HUES6 (cell line): ENCODE data around the gene IPO4.

Source experiments
- H3K27ac ChIP-seq: 2 replicates; pipeline ENCODE4 v1.7.0; 2013; ENCODE audit warnings: low read depth, mild to moderate bottlenecking, low read length, inconsistent platforms
- H3K27me3 ChIP-seq: 2 replicates; pipeline ENCODE4 v1.6.1; 2013; ENCODE audit warnings: low read length; ENCODE audit not compliant: control insufficient read depth, insufficient read depth
- H3K36me3 ChIP-seq: 2 replicates; pipeline ENCODE4 v1.6.1; 2013; ENCODE audit warnings: low read length; ENCODE audit not compliant: control insufficient read depth, insufficient read depth
- H3K4me1 ChIP-seq: 2 replicates; pipeline ENCODE4 v1.6.1; 2013; ENCODE audit warnings: low read length; ENCODE audit not compliant: control insufficient read depth, insufficient read depth
- H3K4me3 ChIP-seq: 2 replicates; pipeline ENCODE4 v1.5.1; 2013; ENCODE audit warnings: low read depth, low read length
- H3K9ac ChIP-seq: one replicate; pipeline ENCODE4 v1.6.1; 2013; ENCODE audit warnings: mild to moderate bottlenecking, low read length
- H3K9me3 ChIP-seq: 2 replicates; pipeline ENCODE4 v1.6.1; 2013; ENCODE audit warnings: low read depth, low read length; ENCODE audit not compliant: control insufficient read depth, insufficient read depth

Gene IPO4

DNA sequence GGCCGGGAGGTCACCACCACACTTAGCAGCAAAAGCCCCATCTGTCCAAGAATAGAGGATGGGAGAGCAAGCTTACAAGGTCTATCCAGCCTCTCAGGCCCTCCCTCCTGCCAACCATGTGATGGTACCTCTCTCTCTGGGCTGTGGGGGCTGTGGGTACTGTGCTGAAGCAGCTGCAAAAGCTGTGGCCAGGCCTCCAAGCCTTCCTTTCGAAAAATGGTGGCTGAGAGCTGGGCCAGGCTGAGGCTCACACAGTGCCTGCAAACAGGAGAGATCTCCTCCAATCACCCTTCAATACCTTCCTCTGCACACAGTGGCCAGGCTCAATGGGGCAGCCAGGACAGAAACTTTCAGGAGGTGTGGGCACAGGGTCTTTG lies 1.1 kb downstream of the IPO4 start:
- H3K27me3 ChIP-seq, result no peaks in the 10 kb centered on the region
- no peak overlapping the region for H3K9ac ChIP-seq
- H3K4me1 ChIP-seq, result peaks cover 5% of the 10 kb centered on the region; the same call in 1 of the 2 replicates
- H3K36me3 ChIP-seq, result peaks cover 69% of the 10 kb centered on the region
- peak overlapping the region; percentile 86 for H3K4me3 ChIP-seq
- no peak overlapping the region for H3K27ac ChIP-seq
- no peaks in the 10 kb centered on the region for H3K9me3 ChIP-seq

DNA sequence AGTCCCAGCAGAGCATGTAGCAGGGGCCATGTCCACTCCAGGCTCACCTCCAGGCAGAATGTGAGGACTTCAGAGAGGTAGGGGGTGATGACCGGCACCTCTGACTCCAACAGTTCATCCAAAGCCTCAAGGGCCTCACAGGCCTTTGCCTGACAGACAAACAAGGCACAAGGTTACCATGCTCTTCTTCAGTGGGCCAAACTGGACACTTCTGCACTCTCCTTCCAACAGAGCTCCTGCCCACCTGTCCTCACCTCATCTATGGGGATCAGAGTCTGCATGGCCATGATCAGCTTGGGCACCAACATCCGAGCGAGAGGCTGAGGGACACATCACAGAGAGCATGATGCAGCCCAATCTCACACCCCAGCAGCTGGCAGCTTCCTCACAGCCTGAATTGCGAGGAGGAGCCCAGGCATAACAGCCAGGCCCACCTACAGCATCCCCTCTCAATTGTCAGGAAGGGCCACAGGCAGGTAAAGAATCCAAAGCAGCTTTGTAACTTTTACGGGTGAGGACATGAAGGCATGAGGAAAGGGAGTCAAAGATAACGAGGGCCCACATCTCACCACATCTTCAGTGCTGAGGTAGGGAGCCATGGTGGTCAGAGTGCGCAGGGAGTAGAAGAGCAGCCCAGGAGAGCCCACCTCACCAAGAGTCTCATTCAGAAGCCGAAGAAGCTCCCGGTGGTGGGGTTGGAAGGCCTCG lies 1.6 kb downstream of the IPO4 start:
- Histone ChIP-seq H3K9ac (no peak overlapping the region), H3K4me3 (no peak overlapping the region), H3K9me3 (no peaks in the 10 kb centered on the region)

DNA sequence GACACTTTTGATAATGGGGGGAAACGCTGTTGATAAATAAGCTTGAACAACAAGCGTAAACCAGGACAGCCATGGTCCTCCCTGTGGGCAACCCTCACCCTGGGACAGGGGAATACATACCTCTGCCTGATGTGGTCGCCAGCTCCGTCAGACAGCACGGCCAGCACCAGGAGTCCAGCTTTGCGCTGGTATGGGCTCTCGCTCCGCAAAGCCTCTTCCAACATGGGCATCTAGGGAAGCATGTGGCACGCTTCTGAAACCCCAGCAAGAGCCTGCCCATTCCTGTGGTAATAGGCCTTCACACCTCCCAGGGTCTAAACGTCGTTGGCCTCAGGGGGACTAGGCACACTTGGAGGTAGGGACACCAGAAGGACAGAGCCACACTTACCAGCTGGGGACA lies 2.9 kb downstream of the IPO4 start:
- Histone ChIP-seq H3K4me1 (peaks cover 5% of the 10 kb centered on the region; the same call in 1 of the 2 replicates), H3K36me3 (peaks cover 78% of the 10 kb centered on the region), H3K27me3 (no peaks in the 10 kb centered on the region), H3K27ac (no peak overlapping the region), H3K9me3 (no peaks in the 10 kb centered on the region), H3K4me3 (no peak overlapping the region), H3K9ac (no peak overlapping the region)

More for the DNA sequence above, 1.6 kb downstream of the IPO4 start:
- Histone ChIP-seq H3K36me3 (peaks cover 69% of the 10 kb centered on the region), H3K4me1 (peaks cover 5% of the 10 kb centered on the region; the same call in 1 of the 2 replicates), H3K27me3 (no peaks in the 10 kb centered on the region), H3K27ac (no peak overlapping the region)

DNA sequence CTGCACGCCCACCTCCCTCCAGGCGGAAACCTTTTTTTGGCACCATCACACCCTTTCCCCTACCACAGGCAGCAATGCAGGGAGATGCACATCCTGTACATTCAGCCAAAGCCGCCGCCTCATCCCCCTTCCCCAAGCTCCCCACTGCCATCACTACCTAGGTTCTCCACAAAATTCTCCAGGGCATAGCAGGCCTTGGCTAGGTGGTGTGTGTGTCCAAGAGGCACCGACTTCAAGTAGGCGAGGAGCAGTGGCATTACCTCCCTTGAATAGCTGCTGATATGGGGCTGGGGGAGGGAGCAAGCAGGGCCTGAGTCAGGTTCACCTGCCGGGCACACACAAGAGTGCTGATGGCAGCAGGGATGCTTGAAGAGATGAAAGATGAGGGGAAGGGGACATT lies 3.6 kb downstream of the IPO4 start:
- peaks cover 80% of the 10 kb centered on the region for H3K36me3 ChIP-seq
- H3K9ac ChIP-seq, result no peak overlapping the region
- peaks cover 5% of the 10 kb centered on the region; the same call in 1 of the 2 replicates for H3K4me1 ChIP-seq
- H3K9me3 ChIP-seq, result no peaks in the 10 kb centered on the region
- H3K27me3 ChIP-seq, result no peaks in the 10 kb centered on the region
- H3K27ac ChIP-seq, result no peak overlapping the region
- no peak overlapping the region for H3K4me3 ChIP-seq

DNA sequence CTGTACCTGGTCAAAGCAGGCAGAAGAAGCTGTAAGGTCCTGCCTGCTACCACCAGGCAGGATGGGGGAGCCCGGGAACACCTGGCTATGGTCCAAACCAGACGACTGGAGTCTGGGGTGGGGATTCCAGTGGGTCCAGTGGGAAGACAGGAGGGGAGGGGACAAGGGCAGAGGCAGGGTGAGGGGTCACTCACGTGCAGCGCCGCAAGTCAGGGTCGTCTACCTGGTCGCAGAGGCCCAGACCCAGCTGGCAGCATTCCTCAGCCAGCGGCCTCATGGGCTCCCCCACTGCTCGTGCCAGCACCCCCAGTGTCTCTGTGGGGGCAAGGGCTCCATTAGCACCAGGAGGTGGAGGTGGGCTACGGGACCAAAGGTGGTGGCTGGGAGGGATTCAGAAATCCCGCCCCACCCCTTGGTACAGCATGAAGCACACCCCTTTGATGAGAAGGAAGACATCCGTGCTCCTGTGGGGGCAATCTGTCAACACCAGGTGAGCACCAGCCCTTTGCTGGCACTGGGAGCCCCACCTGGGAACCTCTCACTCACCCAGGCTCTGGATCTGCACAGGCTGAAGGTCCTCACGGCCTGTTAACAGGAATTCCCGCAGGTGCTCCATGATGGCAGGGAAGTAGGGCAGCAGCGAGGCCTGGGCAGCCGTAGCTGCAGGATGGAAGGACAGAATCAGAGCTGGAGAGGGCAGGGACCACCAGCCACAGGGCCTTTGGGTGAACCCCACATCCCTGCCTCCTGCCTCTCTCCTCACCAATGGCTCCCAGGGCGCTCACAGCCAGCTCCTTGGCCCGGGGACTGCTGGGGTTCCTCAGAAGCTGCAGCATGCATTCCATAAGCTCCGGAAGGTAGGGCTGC lies 4.3 kb downstream of the IPO4 start:
- Histone ChIP-seq H3K27me3 (no peaks in the 10 kb centered on the region), H3K36me3 (peaks cover 84% of the 10 kb centered on the region), H3K4me3 (no peak overlapping the region), H3K9me3 (no peaks in the 10 kb centered on the region), H3K4me1 (peaks cover 5% of the 10 kb centered on the region; the same call in 1 of the 2 replicates), H3K9ac (no peak overlapping the region), H3K27ac (no peak overlapping the region)

DNA sequence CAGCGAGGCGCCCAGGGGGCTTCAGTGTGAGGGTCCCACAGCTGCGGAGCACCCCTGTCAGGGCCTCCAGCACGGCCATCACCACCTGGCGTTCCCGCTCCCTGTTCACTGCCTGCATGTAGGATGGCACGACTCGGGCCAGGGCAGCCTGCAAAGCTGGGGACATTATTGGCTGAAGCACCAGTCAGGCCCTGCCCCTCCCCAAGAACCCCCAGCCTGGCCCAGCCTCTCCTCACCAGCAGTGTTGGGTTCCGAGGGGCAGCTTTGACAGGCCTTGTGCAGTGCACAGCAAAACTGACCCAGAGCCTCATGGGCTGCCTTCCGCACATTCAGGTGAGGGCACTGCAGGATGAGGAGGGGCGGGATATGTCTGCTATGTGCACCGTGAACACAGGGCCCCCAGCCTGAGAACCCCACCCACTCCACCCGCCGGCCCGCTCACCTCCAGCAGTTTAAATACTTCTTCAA lies 5.6 kb downstream of the IPO4 start:
- Histone ChIP-seq H3K9me3 (no peaks in the 10 kb centered on the region), H3K27ac (no peak overlapping the region), H3K4me1 (peaks cover 5% of the 10 kb centered on the region; the same call in 1 of the 2 replicates), H3K36me3 (peaks cover 97% of the 10 kb centered on the region), H3K9ac (no peak overlapping the region), H3K4me3 (no peak overlapping the region), H3K27me3 (no peaks in the 10 kb centered on the region)

DNA sequence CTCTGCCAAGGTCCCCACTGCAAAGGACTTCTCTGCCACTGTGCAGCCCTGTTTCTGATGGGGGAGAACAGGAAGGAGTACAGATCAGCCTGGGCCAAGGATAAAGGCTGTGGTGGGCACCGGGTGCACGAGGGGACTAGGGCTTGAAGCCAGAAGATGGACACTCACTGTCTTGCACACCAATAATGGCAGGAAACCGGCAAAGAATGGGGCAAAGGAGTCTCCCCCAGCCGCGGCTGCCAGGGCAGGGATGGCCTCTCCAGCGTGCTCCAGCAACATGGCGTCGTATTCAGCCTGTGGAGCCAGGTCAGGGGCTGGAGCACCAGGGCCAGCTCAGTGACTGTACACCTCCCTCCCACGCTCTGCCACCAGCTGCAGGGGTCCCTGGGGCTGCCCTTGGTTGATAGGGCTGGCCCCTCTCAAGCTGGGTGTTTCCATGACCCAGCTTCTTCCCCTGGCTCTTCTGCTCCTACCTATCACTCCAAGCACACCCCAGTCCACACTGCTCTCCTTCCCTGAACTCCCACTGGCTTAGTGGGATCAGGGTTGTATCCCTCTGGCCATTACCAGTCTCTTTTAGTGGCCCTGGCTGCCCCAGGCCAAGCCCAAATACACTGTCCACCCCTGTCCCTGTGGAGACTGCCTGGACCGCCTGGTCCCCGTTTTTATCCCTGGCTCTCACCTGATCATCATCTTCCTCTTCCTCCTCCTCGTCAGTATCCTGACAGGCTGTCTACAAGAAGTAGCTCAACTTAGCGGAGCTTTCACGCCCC lies 6.3 kb downstream of the IPO4 start:
- Histone ChIP-seq H3K27me3 (no peaks in the 10 kb centered on the region), H3K27ac (no peak overlapping the region), H3K36me3 (peaks cover 100% of the 10 kb centered on the region), H3K9ac (no peak overlapping the region), H3K4me3 (no peak overlapping the region), H3K9me3 (no peaks in the 10 kb centered on the region), H3K4me1 (no peaks in the 10 kb centered on the region)

DNA sequence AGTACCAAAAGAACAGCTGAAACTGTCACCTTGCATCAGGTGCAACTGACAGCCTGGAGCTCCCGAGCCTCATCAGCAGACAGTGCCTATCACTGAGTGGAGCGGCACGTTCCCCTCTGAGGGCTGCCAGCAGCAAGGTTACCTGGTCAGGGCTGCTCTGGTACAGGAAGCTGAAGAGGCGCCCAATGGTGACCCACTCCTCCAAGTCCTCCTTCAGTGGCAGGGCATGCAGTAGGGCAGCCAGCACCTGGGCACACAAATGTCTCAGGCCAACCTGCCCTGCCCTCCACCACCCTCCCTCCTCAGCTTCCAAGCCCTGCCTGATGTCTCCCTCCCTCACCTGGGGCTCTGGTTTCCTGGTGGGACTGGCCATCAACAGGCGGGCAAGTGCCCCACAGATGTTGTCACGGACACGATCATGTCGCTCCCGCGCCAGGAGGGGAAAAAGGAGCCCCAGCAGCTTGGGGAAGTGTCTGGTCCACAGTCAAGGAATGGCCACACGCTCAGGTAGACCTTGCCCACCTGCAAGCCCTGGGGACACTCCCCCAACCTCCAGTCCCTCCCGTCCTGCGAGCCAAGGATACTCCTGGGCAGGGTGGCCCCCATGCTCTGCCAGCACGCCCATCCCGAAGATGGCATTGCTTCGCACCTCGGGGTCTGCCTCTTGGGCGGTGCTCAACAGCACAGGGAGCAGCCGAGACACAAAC lies 7.1 kb downstream of the IPO4 start:
- no peaks in the 10 kb centered on the region for H3K27me3 ChIP-seq
- no peaks in the 10 kb centered on the region for H3K4me1 ChIP-seq
- H3K36me3 ChIP-seq, result peaks cover 100% of the 10 kb centered on the region
- H3K9ac ChIP-seq, result no peak overlapping the region
- H3K4me3 ChIP-seq, result no peak overlapping the region
- H3K27ac ChIP-seq, result no peak overlapping the region
- no peaks in the 10 kb centered on the region for H3K9me3 ChIP-seq

DNA sequence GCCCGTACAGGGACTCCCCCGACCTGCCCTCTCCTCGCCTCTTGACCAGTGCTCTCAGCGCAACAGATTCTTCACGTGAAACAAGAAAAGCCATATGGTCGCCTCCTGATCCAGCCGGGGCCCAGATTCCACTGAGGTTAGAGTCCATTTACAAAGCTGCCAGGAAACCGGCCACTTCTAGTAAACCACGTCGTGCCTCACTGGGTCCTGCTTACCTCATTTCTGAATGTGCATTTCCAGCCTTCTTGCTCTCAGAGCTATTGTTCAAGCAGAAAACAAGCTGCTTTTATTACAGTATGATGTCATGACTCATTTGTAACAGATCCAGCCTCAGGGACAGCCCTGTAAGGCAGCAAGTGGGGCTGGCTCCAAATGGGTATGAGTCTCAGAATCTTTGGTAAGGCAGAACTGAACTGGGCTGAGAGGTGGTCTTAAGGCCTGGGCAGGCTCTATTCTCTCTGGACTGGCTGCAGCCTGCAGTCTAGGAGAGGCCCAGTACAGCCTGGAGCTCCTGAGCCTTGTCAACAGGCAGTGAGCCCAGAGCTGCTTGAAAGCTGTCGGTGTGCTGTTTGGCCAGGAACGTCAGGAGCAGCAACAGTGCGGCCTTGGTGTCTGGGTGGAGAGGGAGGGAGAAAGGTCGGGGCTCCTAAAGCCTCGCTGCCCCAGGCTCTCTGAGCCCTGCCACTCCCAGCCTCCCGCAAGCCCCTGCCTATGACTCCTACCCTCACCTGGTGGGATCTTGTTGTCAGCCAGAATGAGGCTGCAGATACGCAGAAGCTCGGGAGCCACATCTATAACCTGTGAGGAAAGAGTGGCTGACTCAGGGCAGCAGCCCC lies 8.4 kb downstream of the IPO4 start:
- no peaks in the 10 kb centered on the region for H3K9me3 ChIP-seq
- peaks cover 92% of the 10 kb centered on the region for H3K36me3 ChIP-seq
- no peak overlapping the region for H3K27ac ChIP-seq
- no peaks in the 10 kb centered on the region for H3K4me1 ChIP-seq
- no peak overlapping the region for H3K9ac ChIP-seq
- H3K4me3 ChIP-seq, result no peak overlapping the region
- H3K27me3 ChIP-seq, result no peaks in the 10 kb centered on the region
